H1 (cell line): ENCODE data around the gene RPGRIP1. TPM values are rescaled to one million over a fixed set of nuclear protein-coding genes. Genes with fewer than 3 reads are reported as not detected.
"Not testable (repeated sequence)": the region's sequence is repeated elsewhere in the genome, so short reads cannot be mapped to it uniquely, and the experiment has no call there.

Source experiments
- CTCF ChIA-PET: fragments of 300-600 bp; sonication (Branson Sonifier 250); formaldehyde crosslinking; loops from one replicate; lab custom pipeline; 2021; ENCODE audit not compliant: partially characterized antibody; lab: Charles Lee
- POLR2A ChIA-PET: fragments of 300-600 bp; sonication (Branson Sonifier 250); formaldehyde crosslinking; loops from one replicate; lab custom pipeline; 2021; ENCODE audit warnings: inconsistent platforms; ENCODE audit not compliant: partially characterized antibody; lab: Charles Lee
- DNase-seq, 2 experiments: peaks; one replicate each; pipeline versions ENCODE4 v3.0.0 to v3.0.0-alpha.2; 2010 to 2022; ENCODE audit warnings: low spot score in 2 of 2, low read depth in 1 of 2, mixed read lengths in 1 of 2
- FAIRE-seq: peaks from 2 replicates; lab custom pipeline; 2011; peaks lifted over from hg19 to GRCh38; lab: Jason Lieb, UNC
- H2AFZ ChIP-seq: 2 replicates; pipeline ENCODE4 v1.8.1; 2012; ENCODE audit warnings: low read length, inconsistent platforms
- H2AK5ac ChIP-seq: 2 replicates; pipeline ENCODE4 v1.6.1; 2013; ENCODE audit warnings: low read depth, low read length
- H2BK120ac ChIP-seq: replicated peaks from 2 replicates; pipeline ENCODE3; 2013; ENCODE audit warnings: low read depth, low read length, inconsistent platforms
- H2BK12ac ChIP-seq: 2 replicates; pipeline ENCODE4 v1.6.1; 2013; ENCODE audit warnings: low read depth, low read length
- H2BK15ac ChIP-seq: 2 replicates; pipeline ENCODE4 v1.6.1; 2013; ENCODE audit warnings: low read length
- H2BK20ac ChIP-seq: 2 replicates; pipeline ENCODE4 v1.6.1; 2013; ENCODE audit warnings: low read length
- H2BK5ac ChIP-seq: 2 replicates; pipeline ENCODE4 v1.6.1; 2013; ENCODE audit warnings: low read depth, low read length
- H3K14ac ChIP-seq: 2 replicates; pipeline ENCODE4 v1.6.1; 2013; ENCODE audit warnings: inconsistent platforms; ENCODE audit not compliant: insufficient read length
- H3K18ac ChIP-seq: 2 replicates; pipeline ENCODE4 v1.6.1; 2013; ENCODE audit warnings: low read length; ENCODE audit errors: extremely low read depth
- H3K23ac ChIP-seq: 2 replicates; pipeline ENCODE4 v1.6.1; 2013; ENCODE audit warnings: inconsistent platforms; ENCODE audit not compliant: insufficient read length
- H3K23me2 ChIP-seq: 2 replicates; pipeline ENCODE4 v1.6.1; 2013; ENCODE audit warnings: low read depth, low read length
- H3K27ac ChIP-seq: 2 replicates; pipeline ENCODE4 v1.6.1; 2011; ENCODE audit warnings: low read depth, low read length, inconsistent platforms
- H3K27me3 ChIP-seq, 4 experiments: replicated peaks in 1 of 4; 1 replicate in 1 of 4; 2 replicates in 3 of 4; pipeline versions ENCODE4 v1.6.1 to v1.8.1; 2011 to 2013; ENCODE audit warnings: low read length in 3 of 4, mild to moderate bottlenecking in 3 of 4, inconsistent platforms in 2 of 4, mixed read lengths in 2 of 4, moderate library complexity in 1 of 4; ENCODE audit not compliant: control insufficient read depth in 3 of 4, insufficient read depth in 3 of 4; ENCODE audit errors: extremely low read depth in 1 of 4
- H3K36me3 ChIP-seq, 4 experiments: 2 replicates each; pipeline versions ENCODE4 v1.6.1 to v1.8.1; 2011 to 2013; ENCODE audit warnings: mild to moderate bottlenecking in 4 of 4, low read length in 3 of 4, moderate library complexity in 2 of 4, control low read depth in 1 of 4, inconsistent platforms in 1 of 4; ENCODE audit not compliant: insufficient read depth in 4 of 4, control insufficient read depth in 2 of 4
- H3K4ac ChIP-seq: replicated peaks from 2 replicates; pipeline ENCODE3; 2013; ENCODE audit warnings: low read length, low read depth, mixed read lengths, inconsistent platforms; ENCODE audit not compliant: insufficient read length
- H3K4me1 ChIP-seq, 4 experiments: replicated peaks in 1 of 4; 1 replicate in 1 of 4; 2 replicates in 3 of 4; pipeline versions ENCODE4 v1.6.1 to v1.8.1; 2011 to 2013; ENCODE audit warnings: low read length in 3 of 4, inconsistent platforms in 2 of 4, mixed read lengths in 1 of 4; ENCODE audit not compliant: insufficient read depth in 4 of 4, control insufficient read depth in 3 of 4
- H3K4me2 ChIP-seq, 2 experiments: 2 replicates each; pipeline versions ENCODE4 v1.6.1 to v1.8.1; 2011 to 2013; ENCODE audit warnings: low read depth in 2 of 2, low read length in 2 of 2, control low read depth in 1 of 2, inconsistent platforms in 1 of 2, mild to moderate bottlenecking in 1 of 2; ENCODE audit not compliant: insufficient read depth in 1 of 2
- H3K4me3 ChIP-seq, 4 experiments: fragments of 200-600, 300-600 bp in 1 of 4; sonication (generic), shearing (Covaris generic), sonication (Bioruptor Twin) in 1 of 4; 2 replicates each; pipeline versions ENCODE4 v1.5.1 to v1.8.1; 2011 to 2016; ENCODE audit warnings: low read length in 4 of 4, low read depth in 3 of 4, control low read depth in 2 of 4, inconsistent platforms in 2 of 4, mild to moderate bottlenecking in 2 of 4, mixed read lengths in 1 of 4, moderate library complexity in 1 of 4; ENCODE audit not compliant: insufficient read depth in 2 of 4; ENCODE audit errors: extremely low read depth in 1 of 4
- H3K56ac ChIP-seq: replicated peaks from 2 replicates; pipeline ENCODE3; 2013; ENCODE audit warnings: low read depth, mild to moderate bottlenecking, mixed read lengths, low read length, inconsistent platforms; ENCODE audit not compliant: insufficient read length
- H3K79me1 ChIP-seq: 2 replicates; pipeline ENCODE4 v1.6.1; 2013; ENCODE audit warnings: low read depth, low read length, control low read depth
- H3K79me2 ChIP-seq, 2 experiments: 2 replicates each; pipeline versions ENCODE4 v1.6.1 to v1.8.1; 2012 to 2013; ENCODE audit warnings: low read length in 2 of 2, mild to moderate bottlenecking in 2 of 2, inconsistent platforms in 1 of 2; ENCODE audit not compliant: insufficient read depth in 2 of 2, control insufficient read depth in 1 of 2
- H3K9ac ChIP-seq, 4 experiments: replicated peaks in 1 of 4; 1 replicate in 1 of 4; 2 replicates in 3 of 4; pipeline versions ENCODE4 v1.6.1 to v1.8.1; 2011 to 2013; ENCODE audit warnings: low read depth in 3 of 4, low read length in 3 of 4, control low read depth in 2 of 4, mild to moderate bottlenecking in 2 of 4, moderate library complexity in 2 of 4, inconsistent platforms in 1 of 4; ENCODE audit errors: extremely low read depth in 1 of 4
- H3K9me3 ChIP-seq, 2 experiments: 2 replicates each; pipeline versions ENCODE4 v1.6.1 to v1.8.1; 2012 to 2013; ENCODE audit warnings: mild to moderate bottlenecking in 2 of 2, moderate library complexity in 2 of 2, control low read depth in 1 of 2, inconsistent platforms in 1 of 2, low read depth in 1 of 2, low read length in 1 of 2, mixed read lengths in 1 of 2; ENCODE audit not compliant: insufficient read depth in 2 of 2
- H4K20me1 ChIP-seq, 2 experiments: replicated peaks in 1 of 2; 2 replicates each; pipeline versions ENCODE3 to v1.8.1; 2011 to 2013; ENCODE audit warnings: inconsistent platforms in 2 of 2, low read length in 2 of 2, mild to moderate bottlenecking in 1 of 2; ENCODE audit not compliant: insufficient read depth in 2 of 2, control insufficient read depth in 1 of 2
- H4K5ac ChIP-seq: 2 replicates; pipeline ENCODE4 v1.6.1; 2013; ENCODE audit warnings: low read length, low read depth, mixed read lengths, inconsistent platforms; ENCODE audit not compliant: insufficient read length
- H4K8ac ChIP-seq: 2 replicates; pipeline ENCODE4 v1.8.0; 2013; ENCODE audit warnings: mild to moderate bottlenecking, moderate library complexity, low read length, inconsistent platforms; ENCODE audit not compliant: insufficient read depth; ENCODE audit errors: extremely low read depth
- H4K91ac ChIP-seq: replicated peaks from 2 replicates; pipeline ENCODE3; 2013; ENCODE audit warnings: low read length, mixed read lengths, inconsistent platforms; ENCODE audit not compliant: insufficient read length
- WGBS, 2 experiments: shearing (Covaris generic) in 1 of 2; methylation state at CpG; one replicate each; pipeline versions ENCODE4 v1.1.6 to v1.1.7; 2013 to 2015; ENCODE audit warnings: low lambda C conversion rate in 2 of 2, mixed read lengths in 2 of 2, inconsistent platforms in 1 of 2, low coverage in 1 of 2, missing lambda C conversion rate in 1 of 2; ENCODE audit not compliant: insufficient replicate concordance in 2 of 2, insufficient coverage in 1 of 2, insufficient read length in 1 of 2; ENCODE audit errors: extremely low coverage in 1 of 2, missing lambda C conversion rate in 1 of 2; 5-methylcytosine and 5-hydroxymethylcytosine counted together
- polyA plus RNA-seq, 7 experiments: library from polyadenylated mRNA; depleted of rRNA in 3 of 7; stranded (reverse) in 5 of 7; unstranded in 2 of 7; fragments of >200 nt in 5 of 7; fragments of 200-250 nt in 2 of 7; gene quantifications; 1 replicate in 5 of 7; 2 replicates in 1 of 7; 4 replicates in 1 of 7; pipeline versions ENCODE4 v1.2.1 to v1.2.3, GENCODE V29; 2011 to 2013; ENCODE audit warnings: missing spikeins in 2 of 7, mixed read lengths in 2 of 7
- total RNA-seq: library from RNA; stranded (reverse); fragmentation: NEBNext Ultra II Directional; extraction: Animal tissue kit (Norgen Biotek cat#: 25700); gene quantifications from 2 replicates; pipeline ENCODE4 v1.2.1, GENCODE V29; 2021

Gene RPGRIP1
- total and polyA plus RNA-seq, 2 of the 8 experiments (the other 6 are each of a cell fraction or from before 2014, with no cell fraction given) = 0.36 to 0.65 TPM

DNA sequence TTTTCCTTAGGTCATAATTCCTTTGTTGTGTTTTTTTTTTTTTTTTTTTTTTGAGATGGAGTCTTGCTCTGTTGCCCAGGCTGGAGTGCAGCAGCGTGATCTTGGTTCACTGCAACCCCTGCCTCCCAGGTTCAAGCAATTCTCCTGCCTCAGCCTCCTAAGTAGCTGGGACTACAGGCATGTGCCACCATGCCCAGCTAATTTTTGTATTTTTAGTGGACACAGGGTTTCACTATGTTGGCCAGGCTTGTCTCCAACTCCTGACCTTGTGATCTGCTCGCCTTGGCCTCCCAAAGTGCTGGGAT is 22.9 kb downstream of the RPGRIP1 start:
- not testable (repeated sequence) for H3K14ac ChIP-seq, H3K4ac ChIP-seq, H2BK12ac ChIP-seq, H2BK15ac ChIP-seq, H3K9me3 ChIP-seq, H4K5ac ChIP-seq, H3K56ac ChIP-seq, H2AFZ ChIP-seq, H4K91ac ChIP-seq, H3K27ac ChIP-seq, H4K8ac ChIP-seq, H3K9ac ChIP-seq, H2AK5ac ChIP-seq, DNase-seq, H3K23ac ChIP-seq, H3K18ac ChIP-seq, H2BK120ac ChIP-seq, H3K23me2 ChIP-seq, H3K4me3 ChIP-seq, H3K4me1 ChIP-seq, FAIRE-seq, H3K27me3 ChIP-seq, H3K79me1 ChIP-seq, H4K20me1 ChIP-seq, H3K4me2 ChIP-seq, H2BK5ac ChIP-seq, H2BK20ac ChIP-seq, H3K36me3 ChIP-seq, H3K79me2 ChIP-seq
- 90% methylated on average over 1 of the region's 2 CpGs; no CpG with 5 or more reads in 1 of the 2 experiments for WGBS, 2 experiments
- ChIA-PET CTCF (interaction anchor here (0.7 to 2.2 kb wide), 2 partner anchors 18 to 25 kb away, joined by 3 to 6 read pairs; no protein-coding TSS in a partner anchor), POLR2A (interaction anchor here (0.6 to 1.2 kb wide), 3 partner anchors 9 to 47 kb away, joined by 3 to 4 read pairs (median 3); no protein-coding TSS in a partner anchor)
